ENCODE measurements around the gene DYRK3. TPM values are rescaled to one million over a fixed set of nuclear protein-coding genes. Genes with fewer than 3 reads are reported as not detected.

The DYRK3 gene
- total RNA-seq, 1 experiment from 2014 or later: 21.9 TPM

Other genes with a start within 250 kb of the DYRK3 start
- 7.6 and 12.2 TPM in 2 replicates for gene IKBKE, start 165.1 kb upstream of the DYRK3 start, total RNA-seq (2014; rRNA removed; shearing (Covaris generic))
- 1.6 and 4.1 TPM in 2 replicates for gene RASSF5, start 128.0 kb upstream of the DYRK3 start, total RNA-seq (2014; rRNA removed; shearing (Covaris generic))
- gene EIF2D, start 23.1 kb upstream of the DYRK3 start, total RNA-seq (2014; rRNA removed; shearing (Covaris generic)): 34.7 and 39.0 TPM in 2 replicates
- gene MAPKAPK2, start 49.4 kb downstream of the DYRK3 start, total RNA-seq (2014; rRNA removed; shearing (Covaris generic)): 28.8 and 55.8 TPM in 2 replicates
- not detected in 2 replicates for gene IL19, start 135.2 kb downstream of the DYRK3 start, total RNA-seq (2014; rRNA removed; shearing (Covaris generic))
- gene IL10, start 137.0 kb downstream of the DYRK3 start, total RNA-seq (2014; rRNA removed; shearing (Covaris generic)): not detected in 2 replicates
- gene IL20, start 230.1 kb downstream of the DYRK3 start, total RNA-seq (2014; rRNA removed; shearing (Covaris generic)): not detected in 2 replicates

All from M059J (cell line).